ENCODE data around the gene PKIG.

The PKIG gene

GRCh38 chr20:44537993-44538392 lies 44.4 kb upstream of the PKIG start:
- TF ChIP-seq SPI1 (IDR thresholded peaks at IDR 0.05; ENCODE audit: borderline replicate concordance, low read depth), result no peak
- TF ChIP-seq GABPA (IDR thresholded peaks at IDR 0.05; ENCODE audit: low read depth), result no peak
- TF ChIP-seq POLR2AphosphoS5 (IDR thresholded peaks at IDR 0.05; ENCODE audit: low read depth), result no peak
- TF ChIP-seq, protein P1, sequence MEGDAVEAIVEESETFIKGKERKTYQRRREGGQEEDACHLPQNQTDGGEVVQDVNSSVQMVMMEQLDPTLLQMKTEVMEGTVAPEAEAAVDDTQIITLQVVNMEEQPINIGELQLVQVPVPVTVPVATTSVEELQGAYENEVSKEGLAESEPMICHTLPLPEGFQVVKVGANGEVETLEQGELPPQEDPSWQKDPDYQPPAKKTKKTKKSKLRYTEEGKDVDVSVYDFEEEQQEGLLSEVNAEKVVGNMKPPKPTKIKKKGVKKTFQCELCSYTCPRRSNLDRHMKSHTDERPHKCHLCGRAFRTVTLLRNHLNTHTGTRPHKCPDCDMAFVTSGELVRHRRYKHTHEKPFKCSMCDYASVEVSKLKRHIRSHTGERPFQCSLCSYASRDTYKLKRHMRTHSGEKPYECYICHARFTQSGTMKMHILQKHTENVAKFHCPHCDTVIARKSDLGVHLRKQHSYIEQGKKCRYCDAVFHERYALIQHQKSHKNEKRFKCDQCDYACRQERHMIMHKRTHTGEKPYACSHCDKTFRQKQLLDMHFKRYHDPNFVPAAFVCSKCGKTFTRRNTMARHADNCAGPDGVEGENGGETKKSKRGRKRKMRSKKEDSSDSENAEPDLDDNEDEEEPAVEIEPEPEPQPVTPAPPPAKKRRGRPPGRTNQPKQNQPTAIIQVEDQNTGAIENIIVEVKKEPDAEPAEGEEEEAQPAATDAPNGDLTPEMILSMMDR (IDR thresholded peaks at IDR 0.05; ENCODE audit: insufficient read depth, low read length), result no peak
- TF ChIP-seq REST (IDR thresholded peaks at IDR 0.05; ENCODE audit: insufficient replicate concordance, low read depth), result no peak
- no peak for DNase-seq (ENCODE audit: low read depth in 1 of 2, low spot score in 1 of 2)
- no peak overlapping the region for H3K4me3 ChIP-seq (replicated peaks; ENCODE audit: insufficient read depth, low read length)
- H3K27ac ChIP-seq (replicated peaks), result no peak overlapping the region
- H3K27me3 ChIP-seq (ENCODE audit: insufficient read depth, poor library complexity, severe bottlenecking), result no peaks in the 10 kb centered on the region

DNA sequence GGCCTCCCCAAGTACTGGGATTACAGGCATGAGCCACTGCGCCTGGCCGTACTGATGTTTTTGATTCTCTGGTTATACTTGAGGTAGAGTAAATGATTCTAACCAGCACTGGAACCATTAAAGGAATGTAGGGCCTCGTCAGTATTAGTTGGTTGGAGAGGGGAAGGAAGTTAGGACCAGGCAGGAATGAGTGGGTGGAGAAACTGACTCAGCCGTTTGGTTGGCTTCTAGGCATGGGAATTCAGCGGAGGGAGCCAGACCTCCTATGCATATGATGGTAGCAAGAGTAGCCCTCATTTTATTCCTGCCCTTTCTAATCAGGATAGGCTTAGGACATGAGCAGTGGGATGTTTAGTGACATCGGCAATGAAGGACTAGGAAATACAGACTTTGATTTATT lies 41.5 kb upstream of the PKIG start:
- H3K27me3 ChIP-seq (ENCODE audit: insufficient read depth, poor library complexity, severe bottlenecking), result no peaks in the 10 kb centered on the region
- TF ChIP-seq GABPA (IDR thresholded peaks at IDR 0.05; ENCODE audit: low read depth) (no peak), POLR2AphosphoS5 (IDR thresholded peaks at IDR 0.05; ENCODE audit: low read depth) (no peak), SPI1 (IDR thresholded peaks at IDR 0.05; ENCODE audit: borderline replicate concordance, low read depth) (no peak), REST (IDR thresholded peaks at IDR 0.05; ENCODE audit: insufficient replicate concordance, low read depth) (no peak)
- TF ChIP-seq, protein P1 (IDR thresholded peaks at IDR 0.05; ENCODE audit: insufficient read depth, low read length), result no peak
- H3K4me3 ChIP-seq (replicated peaks; ENCODE audit: insufficient read depth, low read length), result no peak overlapping the region
- DNase-seq (ENCODE audit: low read depth in 1 of 2, low spot score in 1 of 2), result no peak
- no peak overlapping the region for H3K27ac ChIP-seq (replicated peaks)

- DNase-seq (ENCODE audit: low read depth in 1 of 2, low spot score in 1 of 2), result no peak
- TF ChIP-seq GABPA (IDR thresholded peaks at IDR 0.05; ENCODE audit: low read depth) (no peak), POLR2AphosphoS5 (IDR thresholded peaks at IDR 0.05; ENCODE audit: low read depth) (no peak)
- TF ChIP-seq, protein P1 (IDR thresholded peaks at IDR 0.05; ENCODE audit: insufficient read depth, low read length), result no peak
- no peak overlapping the region for H3K27ac ChIP-seq (replicated peaks)
- no peak overlapping the region for H3K4me3 ChIP-seq (replicated peaks; ENCODE audit: insufficient read depth, low read length)
- H3K27me3 ChIP-seq (ENCODE audit: insufficient read depth, poor library complexity, severe bottlenecking), result no peaks in the 10 kb centered on the region
These were observed 40.4 kb upstream of the PKIG start for GRCh38 chr20:44541992-44542391.

DNA sequence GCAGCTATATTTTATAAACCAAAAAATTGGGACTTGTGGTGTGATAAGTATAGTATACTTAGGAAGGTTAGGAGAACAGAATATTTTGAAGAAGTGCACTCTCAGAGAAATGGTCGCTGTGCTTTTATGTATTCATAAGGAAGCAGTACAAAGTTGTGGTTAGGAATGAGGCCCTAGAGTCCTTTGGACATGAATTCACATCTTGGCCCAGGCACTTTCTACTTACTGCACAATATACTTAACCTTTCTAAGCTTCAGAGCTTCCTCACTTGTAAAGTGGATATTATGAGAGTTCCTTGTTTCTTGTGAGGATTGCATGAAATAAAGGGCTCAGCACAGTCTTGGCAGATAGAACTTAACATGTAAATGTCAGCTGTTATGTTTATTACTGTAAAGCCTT lies 39.5 kb upstream of the PKIG start:
- Histone ChIP-seq H3K27ac (replicated peaks) (peak overlapping the region; percentile 22; the same call in 1 of the 2 replicates), H3K27me3 (ENCODE audit: insufficient read depth, poor library complexity, severe bottlenecking) (no peaks in the 10 kb centered on the region), H3K4me3 (replicated peaks; ENCODE audit: insufficient read depth, low read length) (no peak overlapping the region)
- TF ChIP-seq POLR2AphosphoS5 (IDR thresholded peaks at IDR 0.05; ENCODE audit: low read depth), result no peak
- TF ChIP-seq, protein P1 (IDR thresholded peaks at IDR 0.05; ENCODE audit: insufficient read depth, low read length), result no peak
- TF ChIP-seq SPI1 (IDR thresholded peaks at IDR 0.05; ENCODE audit: borderline replicate concordance, low read depth), result peak; percentile 15; the same call in 1 of the 2 replicates
- no peak for TF ChIP-seq GABPA (IDR thresholded peaks at IDR 0.05; ENCODE audit: low read depth)
- TF ChIP-seq REST (IDR thresholded peaks at IDR 0.05; ENCODE audit: insufficient replicate concordance, low read depth), result no peak
- peak in 1 of 2 experiments; percentile 36 for DNase-seq (ENCODE audit: low read depth in 1 of 2, low spot score in 1 of 2)

Data from HL-60 (cell line).